Psoas muscle (tissue), 8 donors: ENCODE measurements around the gene SYTL5. TPM values are rescaled to one million over a fixed set of nuclear protein-coding genes. Genes with fewer than 3 reads are reported as not detected.

Source experiments
- ATAC-seq, 4 donors: fragments of 200-7000 bp; cut with Tn5 transposase; one replicate each; pipeline ENCODE4 v1.9.1; 2020; ENCODE audit warnings: moderate library complexity in 3 of 4, mild to moderate bottlenecking in 2 of 4
- DNase-seq, 2 donors: peaks; one replicate each; pipeline ENCODE4 v3.0.0-alpha.2; 2020
- H3K27ac ChIP-seq: fragments of 200-600 bp; one replicate; pipeline ENCODE4 v1.8.0; 2022
- H3K27me3 ChIP-seq, 3 donors: fragments of 200-600 bp in 1 of 3; one replicate each; pipeline versions ENCODE4 v1.6.1 to v1.8.0; 2013 to 2022; ENCODE audit warnings: low read length in 2 of 3, mild to moderate bottlenecking in 2 of 3, moderate library complexity in 1 of 3; ENCODE audit not compliant: insufficient read depth in 3 of 3
- H3K36me3 ChIP-seq, 2 donors: fragments of 200-600 bp in 1 of 2; one replicate each; pipeline versions ENCODE4 v1.6.1 to v1.8.0; 2013 to 2022; ENCODE audit warnings: low read depth in 1 of 2, mild to moderate bottlenecking in 1 of 2, moderate library complexity in 1 of 2; ENCODE audit not compliant: insufficient read depth in 1 of 2
- H3K4me1 ChIP-seq: fragments of 200-600 bp; one replicate; pipeline ENCODE4 v1.8.0; 2022
- H3K4me3 ChIP-seq: fragments of 200-600 bp; one replicate; pipeline ENCODE4 v1.8.0; 2022; ENCODE audit warnings: mild to moderate bottlenecking
- H3K9me3 ChIP-seq: fragments of 200-600 bp; one replicate; pipeline ENCODE4 v1.8.0; 2022
- CTCF ChIP-seq: fragments of 200-600 bp; IDR thresholded peaks from one replicate; pipeline ENCODE4 v1.8.0; 2022; ENCODE audit warnings: antibody characterized with exemption
- WGBS, 3 donors: extraction: QIAGEN DNeasy Blood & Tissue Kit; methylation state at CpG; one replicate each; pipeline versions ENCODE4 v1.1.6 to v1.1.7; 2013; 5-methylcytosine and 5-hydroxymethylcytosine counted together
- intact Hi-C, 2 donors: fragments of 100-400 bp; cut with DNase I; formaldehyde crosslinking; loops; one replicate each; pipeline versions ENCODE4 v1.11.0 to v1.14.2; 2022
- polyA plus RNA-seq, 3 donors: library from polyadenylated mRNA; stranded (reverse); fragments of 200-250 nt; gene quantifications; one replicate each; pipeline ENCODE4 v1.2.3, GENCODE V29; 2013
- total RNA-seq, 4 donors: library from RNA; stranded (reverse); fragmentation: NEBNext Ultra II Directional in 2 of 4; extraction: Animal tissue kit (Norgen Biotek cat#: 25700) in 2 of 4; gene quantifications; one replicate each; pipeline versions ENCODE4 v1.2.1 to v1.2.4, GENCODE V29; 2021 to 2023
- donor health status: healthy with polysubstance abuse.
- donor health status: DM: no; HTN: no; CAD: no; lungs with moderate emphysema.
- donor health status: Bipolar disorder and iron deficiency.
- donor health status: healthy.
- donor health status: DM: yes; HTN: yes; CAD: no.
- donor health status: DM: no; HTN: no; CAD: no.
- donor health status: DM: no; HTN: no; CAD: no.
- donor health status: DM: yes; HTN: yes; CAD: no.

SYTL5 gene
- total and polyA plus RNA-seq, 7 donors: 0.01 TPM; not detected in 6

DNA sequence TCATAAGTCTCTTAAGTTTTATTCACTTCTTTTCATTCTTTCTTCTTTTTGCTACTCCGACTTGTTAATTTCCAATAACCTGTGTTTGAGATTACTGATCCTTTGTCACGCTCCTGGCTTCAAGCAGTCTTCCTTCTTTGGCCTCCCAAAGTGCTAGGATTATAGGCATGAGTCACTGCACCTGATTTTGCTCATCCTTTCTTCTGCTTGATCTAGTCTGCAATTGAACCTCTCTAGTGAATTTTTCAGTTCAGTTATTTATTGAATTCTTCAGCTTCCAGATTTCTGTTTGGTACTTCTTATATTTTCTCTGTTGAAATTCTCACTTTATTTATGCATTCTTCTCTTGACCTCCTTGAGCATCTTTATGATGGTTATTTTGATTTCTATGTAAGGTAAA, 38.6 kb upstream of the SYTL5 start:
- TF ChIP-seq CTCF: no peak
- H3K27ac ChIP-seq: no peak overlapping the region
- H3K4me3 ChIP-seq: no peak overlapping the region
- DNase-seq (no peak), ATAC-seq (no peak)
- WGBS, 3 donors: 85 to 96% (median 93%) methylated on average over 2 of the region's 2 CpGs
- no peaks in the 10 kb centered on the region for H3K4me1 ChIP-seq
- peaks cover 0 to 14% (median 0%) of the 10 kb centered on the region in 3 donors for H3K27me3 ChIP-seq
- intact Hi-C loops: no loop called here
- H3K9me3 ChIP-seq: peaks cover 1% of the 10 kb centered on the region
- H3K36me3 ChIP-seq: no peaks in the 10 kb centered on the region

DNA sequence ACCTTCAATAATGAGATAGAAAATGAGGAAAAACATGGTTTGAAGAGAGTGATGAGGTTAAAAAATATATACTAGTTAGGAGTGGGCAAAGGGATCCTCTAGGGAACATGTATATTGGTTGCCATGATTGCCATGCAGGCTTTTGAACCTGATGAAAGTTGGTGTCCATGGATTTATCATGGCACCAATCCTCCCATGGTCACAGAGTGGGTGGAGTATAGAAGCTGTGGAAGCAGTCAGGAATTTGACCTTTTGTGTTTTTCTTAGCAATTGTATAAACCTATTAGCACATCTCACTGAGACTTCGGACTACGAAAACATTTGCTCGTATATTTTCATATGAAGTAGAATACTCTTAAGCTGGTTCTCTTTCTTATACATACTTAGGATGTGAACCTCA, 30.9 kb upstream of the SYTL5 start:
- intact Hi-C loops: no loop called here
- 84 to 96% (median 93%) methylated on average over 3 of the region's 3 CpGs for WGBS, 3 donors

DNA sequence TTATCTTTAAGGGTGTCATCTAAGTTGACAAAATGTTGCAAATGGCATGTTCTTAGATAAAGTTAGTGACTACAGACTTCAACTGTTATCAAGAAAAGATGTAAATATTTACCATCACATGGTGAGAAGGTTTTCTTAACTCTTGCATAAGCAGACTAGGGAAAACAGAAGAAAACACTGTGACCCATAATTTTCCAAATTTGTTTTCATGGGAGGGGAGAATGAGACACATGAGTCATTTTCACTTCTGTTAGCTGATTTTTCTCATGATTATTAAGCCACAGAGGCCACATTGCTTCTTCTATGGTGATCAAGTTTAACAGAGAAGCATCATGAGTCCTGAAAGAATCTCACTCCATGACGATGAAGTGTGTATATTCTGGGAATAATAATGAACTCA, 30.2 kb upstream of the SYTL5 start:
- Histone ChIP-seq H3K27me3 (peaks cover 0 to 7% (median 0%) of the 10 kb centered on the region in 3 donors), H3K36me3 (no peaks in the 10 kb centered on the region), H3K4me1 (no peaks in the 10 kb centered on the region), H3K9me3 (no peaks in the 10 kb centered on the region), H3K4me3 (no peak overlapping the region), H3K27ac (no peak overlapping the region)
- no peak for TF ChIP-seq CTCF
- DNase-seq (no peak), ATAC-seq (no peak)
- WGBS, 3 donors: 58 to 76% (median 68%) methylated on average over 1 of the region's 1 CpG
- intact Hi-C loops: no loop called here

More for the DNA sequence above, 30.9 kb upstream of the SYTL5 start:
- no peak overlapping the region for H3K4me3 ChIP-seq
- no peak overlapping the region for H3K27ac ChIP-seq
- H3K4me1 ChIP-seq: no peaks in the 10 kb centered on the region
- TF ChIP-seq CTCF: no peak
- peaks cover 0 to 7% (median 0%) of the 10 kb centered on the region in 3 donors for H3K27me3 ChIP-seq
- no peaks in the 10 kb centered on the region for H3K36me3 ChIP-seq
- H3K9me3 ChIP-seq: no peaks in the 10 kb centered on the region
- DNase-seq (no peak), ATAC-seq (no peak)

DNA sequence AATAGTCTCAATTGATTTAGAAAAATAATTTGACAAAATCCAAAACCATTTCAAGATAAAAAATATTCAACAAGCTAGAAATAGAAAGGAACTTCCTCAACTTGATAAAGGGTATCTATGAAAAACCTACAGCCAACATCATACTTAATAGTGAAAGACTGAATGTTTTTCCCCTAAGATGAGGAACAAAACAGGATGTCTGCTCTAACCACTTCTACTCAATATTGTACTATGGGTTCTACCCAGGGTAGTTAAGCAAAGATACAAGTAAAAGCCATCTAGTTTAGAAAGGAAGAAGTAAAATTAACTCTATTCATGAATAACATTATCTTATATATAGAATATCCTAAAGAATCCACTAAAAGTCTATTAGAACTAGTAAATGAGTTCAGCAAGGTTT, 21.5 kb upstream of the SYTL5 start:
- DNase-seq (no peak), ATAC-seq (no peak)
- H3K4me1 ChIP-seq: no peaks in the 10 kb centered on the region
- H3K4me3 ChIP-seq: no peak overlapping the region
- H3K36me3 ChIP-seq: no peaks in the 10 kb centered on the region
- no peak for TF ChIP-seq CTCF
- H3K27me3 ChIP-seq: peaks cover 0 to 15% (median 0%) of the 10 kb centered on the region in 3 donors
- intact Hi-C loops: no loop called here
- no peaks in the 10 kb centered on the region for H3K9me3 ChIP-seq
- H3K27ac ChIP-seq: no peak overlapping the region

- DNase-seq (no peak), ATAC-seq (no peak)
- no peaks in the 10 kb centered on the region for H3K9me3 ChIP-seq
- H3K27ac ChIP-seq: no peak overlapping the region
- no peak for TF ChIP-seq CTCF
- H3K4me1 ChIP-seq: no peaks in the 10 kb centered on the region
- H3K4me3 ChIP-seq: no peak overlapping the region
- no peaks in the 10 kb centered on the region for H3K36me3 ChIP-seq
- intact Hi-C loops: no loop called here
- 83 to 100% (median 94%) methylated on average over 1 of the region's 1 CpG for WGBS, 3 donors
- H3K27me3 ChIP-seq: peaks cover 0 to 11% (median 0%) of the 10 kb centered on the region in 3 donors
Measured at GRCh38 chrX:37986893-37987292, 19.5 kb upstream of the SYTL5 start.
